Neuronal stem cell (in vitro differentiated cells): ENCODE data around the gene HOMEZ. TPM values are rescaled to one million over a fixed set of nuclear protein-coding genes. Genes with fewer than 3 reads are reported as not detected.
"Not testable (repeated sequence)": the region's sequence is repeated elsewhere in the genome, so short reads cannot be mapped to it uniquely, and the experiment has no call there.

ENCODE experiments used
- DNase-seq: peaks from one replicate; pipeline ENCODE4 v3.0.0-alpha.2; 2013; ENCODE audit warnings: low spot score
- H2AFZ ChIP-seq: one replicate; pipeline ENCODE4 v1.6.1; 2013; ENCODE audit warnings: mild to moderate bottlenecking, low read length, inconsistent platforms
- H2AK5ac ChIP-seq: 2 replicates; pipeline ENCODE4 v1.6.1; 2013; ENCODE audit warnings: low read depth, mild to moderate bottlenecking, inconsistent platforms, low read length, moderate library complexity, mixed read lengths
- H2BK120ac ChIP-seq: 2 replicates; pipeline ENCODE4 v1.6.1; 2013; ENCODE audit warnings: low read depth, mild to moderate bottlenecking, inconsistent platforms, low read length, moderate library complexity, mixed read lengths
- H2BK12ac ChIP-seq: one replicate; pipeline ENCODE4 v1.6.1; 2013; ENCODE audit warnings: low read length, inconsistent platforms
- H2BK15ac ChIP-seq: 2 replicates; pipeline ENCODE4 v1.6.1; 2013; ENCODE audit warnings: mild to moderate bottlenecking, low read length, inconsistent platforms, mixed read lengths
- H2BK5ac ChIP-seq: one replicate; pipeline ENCODE4 v1.6.1; 2013; ENCODE audit warnings: inconsistent platforms, mild to moderate bottlenecking, low read length, moderate library complexity
- H3K14ac ChIP-seq: one replicate; pipeline ENCODE4 v1.6.1; 2013; ENCODE audit warnings: low read length, inconsistent platforms
- H3K18ac ChIP-seq: 2 replicates; pipeline ENCODE4 v1.6.1; 2013; ENCODE audit warnings: low read length, inconsistent platforms
- H3K23ac ChIP-seq: 2 replicates; pipeline ENCODE4 v1.6.1; 2013; ENCODE audit warnings: low read depth, mild to moderate bottlenecking, mixed read lengths, low read length, inconsistent platforms; ENCODE audit not compliant: poor library complexity
- H3K27ac ChIP-seq: replicated peaks from 3 replicates; pipeline ENCODE4 v1.5.1; 2013; ENCODE audit warnings: low read length, inconsistent platforms
- H3K27me3 ChIP-seq, 3 experiments: 2 replicates each; pipeline ENCODE4 v1.6.1; 2013; ENCODE audit warnings: low read length in 3 of 3, mild to moderate bottlenecking in 2 of 3, inconsistent platforms in 1 of 3, low read depth in 1 of 3, mixed read lengths in 1 of 3, moderate library complexity in 1 of 3; ENCODE audit not compliant: control insufficient read depth in 3 of 3, insufficient read depth in 3 of 3
- H3K36me3 ChIP-seq, 2 donors: replicated peaks in 1 of 2; 2 replicates each; pipeline ENCODE4 v1.6.1; 2013; ENCODE audit warnings: low read length in 2 of 2; ENCODE audit not compliant: control insufficient read depth in 2 of 2, insufficient read depth in 2 of 2
- H3K4ac ChIP-seq: 2 replicates; pipeline ENCODE4 v1.6.1; 2013; ENCODE audit warnings: inconsistent platforms, mild to moderate bottlenecking, low read length, moderate library complexity
- H3K4me1 ChIP-seq, 2 donors: 1 replicate in 1 of 2; 2 replicates in 1 of 2; pipeline ENCODE4 v1.6.1; 2013; ENCODE audit warnings: low read length in 2 of 2, low read depth in 1 of 2; ENCODE audit not compliant: control insufficient read depth in 2 of 2, insufficient read depth in 1 of 2
- H3K4me2 ChIP-seq: one replicate; pipeline ENCODE4 v1.6.1; 2013; ENCODE audit warnings: mild to moderate bottlenecking, low read length, inconsistent platforms; ENCODE audit not compliant: insufficient read depth, poor library complexity, severe bottlenecking
- H3K4me3 ChIP-seq, 2 donors: 2 replicates each; pipeline ENCODE4 v1.5.1; 2013; ENCODE audit warnings: low read length in 2 of 2, mild to moderate bottlenecking in 2 of 2, inconsistent platforms in 1 of 2, moderate library complexity in 1 of 2
- H3K79me1 ChIP-seq: one replicate; pipeline ENCODE4 v1.6.1; 2013; ENCODE audit warnings: low read depth, mild to moderate bottlenecking, inconsistent platforms, low read length, moderate library complexity
- H3K9ac ChIP-seq: one replicate; pipeline ENCODE4 v1.6.1; 2013; ENCODE audit warnings: mild to moderate bottlenecking, low read depth, low read length, inconsistent platforms; ENCODE audit not compliant: poor library complexity
- H3K9me3 ChIP-seq, 2 donors: replicated peaks in 1 of 2; 2 replicates each; pipeline versions ENCODE3 to v1.6.1; 2013; ENCODE audit warnings: low read length in 2 of 2, mild to moderate bottlenecking in 2 of 2, inconsistent platforms in 1 of 2, low read depth in 1 of 2, mixed read lengths in 1 of 2, moderate library complexity in 1 of 2; ENCODE audit not compliant: control insufficient read depth in 2 of 2, insufficient read depth in 1 of 2
- H4K8ac ChIP-seq: one replicate; pipeline ENCODE4 v1.6.1; 2013; ENCODE audit warnings: low read depth, mild to moderate bottlenecking, inconsistent platforms, low read length, moderate library complexity
- H4K91ac ChIP-seq: one replicate; pipeline ENCODE4 v1.6.1; 2013; ENCODE audit warnings: low read length, low read depth, mild to moderate bottlenecking, inconsistent platforms; ENCODE audit not compliant: poor library complexity
- WGBS, 2 donors: extraction: QIAGEN DNeasy Blood & Tissue Kit; methylation state at CpG; one replicate each; pipeline ENCODE4 v1.1.7; 2013; ENCODE audit warnings: missing lambda C conversion rate in 2 of 2, mixed read lengths in 1 of 2; ENCODE audit not compliant: insufficient read length in 2 of 2, insufficient replicate concordance in 1 of 2; ENCODE audit errors: extremely low coverage in 2 of 2; 5-methylcytosine and 5-hydroxymethylcytosine counted together
- small RNA-seq: library from polyadenylated mRNA; stranded (forward); fragments of <200 nt; extraction: miRNeasy Mini kit (QIAGEN cat#:217004); gene quantifications from one replicate; pipeline ENCODE3, GENCODE V24; 2013; ENCODE audit not compliant: insufficient read depth

HOMEZ gene

GRCh38 chr14:23228812-23229211 lies 57.1 kb downstream of the HOMEZ start:
- no peak overlapping the region for H3K4me2 ChIP-seq
- no peak overlapping the region for H3K4ac ChIP-seq
- H2AK5ac ChIP-seq, result no peak overlapping the region
- no peak overlapping the region for H2BK5ac ChIP-seq
- no peak overlapping the region for H3K9ac ChIP-seq
- no peaks in the 10 kb centered on the region for H3K27me3 ChIP-seq
- no peak overlapping the region for H2BK120ac ChIP-seq
- H3K27ac ChIP-seq, result no peak overlapping the region
- H3K79me1 ChIP-seq, result no peaks in the 10 kb centered on the region
- H3K36me3 ChIP-seq, result no peaks in the 10 kb centered on the region
- H3K4me1 ChIP-seq, result no peaks in the 10 kb centered on the region
- H3K9me3 ChIP-seq, result no peaks in the 10 kb centered on the region
- no peak for DNase-seq
- no peak overlapping the region for H3K18ac ChIP-seq
- H2BK12ac ChIP-seq, result no peak overlapping the region
- no peak overlapping the region for H4K8ac ChIP-seq
- H2BK15ac ChIP-seq, result no peak overlapping the region
- no peak overlapping the region for H3K23ac ChIP-seq
- WGBS, 2 donors, result no CpG with 5 or more reads among the region's 1 CpG
- H4K91ac ChIP-seq, result no peak overlapping the region
- no peak overlapping the region for H2AFZ ChIP-seq
- H3K4me3 ChIP-seq, result no peak overlapping the region
- H3K14ac ChIP-seq, result no peak overlapping the region

- WGBS, 2 donors, result no CpG with 5 or more reads among the region's 4 CpGs
Measured at GRCh38 chr14:23227566-23227965, 58.4 kb downstream of the HOMEZ start.

GRCh38 chr14:23224958-23225357 lies 61.0 kb downstream of the HOMEZ start:
- not testable (repeated sequence) for H2BK12ac ChIP-seq, H3K4me1 ChIP-seq, H2AK5ac ChIP-seq, H3K36me3 ChIP-seq, H2BK15ac ChIP-seq, DNase-seq, H3K9ac ChIP-seq, H3K4me3 ChIP-seq, H4K91ac ChIP-seq, H3K14ac ChIP-seq, H2AFZ ChIP-seq, H2BK5ac ChIP-seq, H3K27me3 ChIP-seq, H4K8ac ChIP-seq, H3K23ac ChIP-seq, H2BK120ac ChIP-seq, H3K4ac ChIP-seq, H3K4me2 ChIP-seq, H3K79me1 ChIP-seq, H3K27ac ChIP-seq, H3K18ac ChIP-seq, H3K9me3 ChIP-seq
- no CpG with 5 or more reads among the region's 1 CpG for WGBS, 2 donors

More at GRCh38 chr14:23227566-23227965, 58.4 kb downstream of the HOMEZ start:
- H2BK12ac ChIP-seq, result no peak overlapping the region
- H2BK120ac ChIP-seq, result no peak overlapping the region
- no peak overlapping the region for H2BK5ac ChIP-seq
- H3K9ac ChIP-seq, result no peak overlapping the region
- no peak overlapping the region for H3K18ac ChIP-seq
- no peak overlapping the region for H3K27ac ChIP-seq
- no peaks in the 10 kb centered on the region for H3K36me3 ChIP-seq
- no peak overlapping the region for H3K14ac ChIP-seq
- no peak overlapping the region for H3K4me2 ChIP-seq
- no peak overlapping the region for H3K4ac ChIP-seq
- no peak for DNase-seq
- no peaks in the 10 kb centered on the region for H3K9me3 ChIP-seq
- no peaks in the 10 kb centered on the region for H3K79me1 ChIP-seq
- H4K91ac ChIP-seq, result no peak overlapping the region
- no peak overlapping the region for H3K23ac ChIP-seq
- no peak overlapping the region for H2BK15ac ChIP-seq
- H2AFZ ChIP-seq, result no peak overlapping the region
- no peak overlapping the region for H3K4me3 ChIP-seq
- no peak overlapping the region for H2AK5ac ChIP-seq
- H3K27me3 ChIP-seq, result no peaks in the 10 kb centered on the region
- no peak overlapping the region for H4K8ac ChIP-seq
- no peaks in the 10 kb centered on the region for H3K4me1 ChIP-seq

Small RNA genes lying within 50 kb of the gene (small RNA-seq; reads per million reads assigned to genes)
- gene AL049829.1, result not detected
- gene RNU6-1046P, result not detected
